Calu3 (cell line): ENCODE measurements around the gene HYI. TPM values are rescaled to one million over a fixed set of nuclear protein-coding genes. Genes with fewer than 3 reads are reported as not detected.
"Not testable (repeated sequence)": the region's sequence is repeated elsewhere in the genome, so short reads cannot be mapped to it uniquely, and the experiment has no call there.

ENCODE experiments used
- BruUV-seq: library from RNA; stranded (reverse); fragments of 400-500 nt; replicated peaks from 2 replicates; lab custom pipeline; 2021; lab: Mats Ljungman, UMichigan
- CTCF ChIA-PET: fragments of 300-600 bp; sonication (Branson Sonifier 250); formaldehyde crosslinking; loops from one replicate; lab custom pipeline; 2022; ENCODE audit warnings: antibody characterized with exemption; lab: Charles Lee
- DNase-seq: peaks from one replicate; pipeline ENCODE4 v3.0.0; 2022
- H3K27ac Mint-ChIP-seq: one replicate; pipeline ENCODE4 v1.8.0; 2022; ENCODE audit warnings: mixed read lengths; ENCODE audit not compliant: unreplicated experiment
- H3K27me3 Mint-ChIP-seq: one replicate; pipeline ENCODE4 v1.8.0; 2022; ENCODE audit warnings: mixed read lengths; ENCODE audit not compliant: unreplicated experiment
- H3K36me3 Mint-ChIP-seq: one replicate; pipeline ENCODE4 v1.8.0; 2022; ENCODE audit warnings: mild to moderate bottlenecking, moderate library complexity, mixed read lengths; ENCODE audit not compliant: insufficient read depth, unreplicated experiment
- H3K4me1 Mint-ChIP-seq: one replicate; pipeline ENCODE4 v1.8.0; 2022; ENCODE audit warnings: mild to moderate bottlenecking, low read depth, mixed read lengths; ENCODE audit not compliant: unreplicated experiment
- H3K4me3 Mint-ChIP-seq: one replicate; pipeline ENCODE4 v1.8.0; 2022; ENCODE audit warnings: mild to moderate bottlenecking, low read depth, moderate library complexity, mixed read lengths; ENCODE audit not compliant: unreplicated experiment
- H3K9me3 Mint-ChIP-seq: one replicate; pipeline ENCODE4 v1.8.0; 2022; ENCODE audit warnings: low read depth, mixed read lengths; ENCODE audit not compliant: unreplicated experiment
- CTCF ChIP-seq: fragments of 200-600 bp; IDR thresholded peaks from one replicate; pipeline ENCODE4 v1.8.0; 2022; ENCODE audit warnings: antibody characterized with exemption; ENCODE audit not compliant: unreplicated experiment
- intact Hi-C: fragments of 100-400 bp; cut with micrococcal nuclease; formaldehyde crosslinking; loops from one replicate; pipeline ENCODE4 v1.10.0; 2022; ENCODE audit not compliant: unreplicated experiment
- total RNA-seq: library from RNA; stranded (reverse); gene quantifications from 2 replicates; pipeline ENCODE4 v1.2.3, GENCODE V29; 2022

Gene HYI
- total RNA-seq, 1 experiment from 2014 or later: 67.4 TPM

DNA sequence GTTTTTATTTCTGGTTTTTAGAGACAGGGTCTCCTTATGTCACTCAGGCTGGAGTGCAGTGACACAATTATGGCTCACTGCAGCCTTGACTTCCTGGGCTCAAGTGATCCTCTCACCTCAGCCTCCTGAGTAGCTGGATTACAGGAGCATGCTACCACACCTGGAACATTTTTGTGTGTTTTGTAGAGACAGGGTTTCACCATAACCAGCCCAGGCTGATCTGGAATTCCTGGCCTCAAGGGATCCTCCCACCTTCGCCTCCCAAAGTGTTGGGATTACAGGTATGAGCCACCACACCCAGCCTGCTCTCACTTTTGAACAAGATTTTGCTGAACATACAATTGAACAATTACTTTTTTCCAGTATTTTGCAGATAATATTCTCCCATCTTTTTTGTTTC is 24.0 kb upstream of the HYI start:
- no peak for TF ChIP-seq CTCF
- peaks cover 5% of the 10 kb centered on the region for H3K9me3 Mint-ChIP-seq
- CTCF ChIA-PET: no interaction called here
- DNase-seq: no peak
- BruUV-seq: no TSS peak
- H3K4me3 Mint-ChIP-seq: no peak overlapping the region
- no peak overlapping the region for H3K27ac Mint-ChIP-seq
- no peaks in the 10 kb centered on the region for H3K27me3 Mint-ChIP-seq
- peaks cover 7% of the 10 kb centered on the region for H3K36me3 Mint-ChIP-seq
- intact Hi-C loops: no loop called here
- peaks cover 39% of the 10 kb centered on the region for H3K4me1 Mint-ChIP-seq

GRCh38 chr1:43475611-43476401 is 22.1 kb upstream of the HYI start:
- H3K9me3 Mint-ChIP-seq, CTCF ChIA-PET, intact Hi-C loops, BruUV-seq, H3K4me3 Mint-ChIP-seq, H3K27me3 Mint-ChIP-seq: not testable (repeated sequence)
- H3K27ac Mint-ChIP-seq: peak overlapping the region; percentile 78
- H3K36me3 Mint-ChIP-seq: peaks cover 23% of the 10 kb centered on the region
- peak; percentile 45 for DNase-seq
- peaks cover 58% of the 10 kb centered on the region for H3K4me1 Mint-ChIP-seq

DNA sequence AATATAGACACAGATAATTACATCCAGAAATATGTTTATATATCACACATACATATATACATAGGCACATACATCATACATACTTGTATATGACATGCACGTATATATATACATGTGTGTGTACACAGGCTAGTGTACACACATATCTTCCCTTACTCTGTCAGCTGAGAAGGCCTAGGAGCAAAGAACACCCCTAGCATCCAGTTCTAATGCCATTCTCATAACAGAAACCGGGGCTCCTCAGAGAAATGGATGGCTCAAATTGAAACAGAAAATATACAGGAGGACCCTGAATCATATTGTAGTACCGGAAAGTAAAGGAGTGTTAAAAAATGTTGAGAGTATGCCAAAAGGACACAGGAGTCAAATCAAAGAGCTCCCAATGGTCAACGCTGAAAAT is 19.7 kb upstream of the HYI start:
- intact Hi-C loops: no loop called here
- CTCF ChIA-PET: interaction anchor here (0.7 kb wide), 1 partner anchor 20 kb away, joined by 3 read pairs; the partner anchor contains the start of gene HYI
- Mint-ChIP-seq H3K9me3 (no peaks in the 10 kb centered on the region), H3K36me3 (peaks cover 23% of the 10 kb centered on the region), H3K4me1 (peaks cover 65% of the 10 kb centered on the region), H3K27me3 (no peaks in the 10 kb centered on the region), H3K27ac (peak overlapping the region; percentile 98), H3K4me3 (no peak overlapping the region)
- DNase-seq: no peak
- BruUV-seq: no TSS peak
- TF ChIP-seq CTCF: no peak

DNA sequence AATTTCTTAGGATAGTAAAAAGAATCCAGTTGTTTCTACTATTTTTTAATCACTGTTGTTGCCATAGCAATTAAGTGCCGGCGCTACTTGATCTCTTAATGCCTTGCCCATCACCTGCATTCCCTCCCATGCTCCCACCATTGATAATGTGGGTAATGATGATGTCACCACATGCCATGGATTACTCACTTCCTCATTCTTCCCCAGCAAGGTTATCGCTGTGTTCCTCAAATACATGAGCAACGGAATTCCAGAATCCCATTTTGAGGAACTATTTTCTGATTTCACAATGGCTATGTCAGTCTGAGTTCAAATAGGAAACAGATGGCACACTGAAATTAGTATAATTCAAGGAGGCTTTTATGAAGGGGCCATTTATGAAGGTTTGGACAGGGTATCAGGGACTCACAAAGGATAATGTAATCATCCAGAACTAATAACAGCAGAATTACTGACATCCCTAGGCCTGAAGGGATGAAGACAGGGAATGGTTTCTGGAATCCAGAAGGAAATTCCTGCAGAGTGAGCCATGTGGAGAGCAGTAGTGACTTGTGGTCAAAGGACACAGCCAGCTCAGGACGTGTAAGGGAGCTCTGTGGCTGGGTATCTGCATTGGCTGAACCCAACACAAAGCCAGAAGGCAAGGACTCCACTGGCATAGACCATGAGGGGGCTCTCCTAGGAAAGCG is 18.9 kb upstream of the HYI start:
- DNase-seq: peak; percentile 65
- BruUV-seq, intact Hi-C loops, H3K9me3 Mint-ChIP-seq, CTCF ChIA-PET, H3K27me3 Mint-ChIP-seq: not testable (repeated sequence)
- Mint-ChIP-seq H3K4me3 (peak overlapping the region; percentile 40), H3K4me1 (peaks cover 65% of the 10 kb centered on the region), H3K36me3 (peaks cover 23% of the 10 kb centered on the region), H3K27ac (peak overlapping the region; percentile 98)

DNA sequence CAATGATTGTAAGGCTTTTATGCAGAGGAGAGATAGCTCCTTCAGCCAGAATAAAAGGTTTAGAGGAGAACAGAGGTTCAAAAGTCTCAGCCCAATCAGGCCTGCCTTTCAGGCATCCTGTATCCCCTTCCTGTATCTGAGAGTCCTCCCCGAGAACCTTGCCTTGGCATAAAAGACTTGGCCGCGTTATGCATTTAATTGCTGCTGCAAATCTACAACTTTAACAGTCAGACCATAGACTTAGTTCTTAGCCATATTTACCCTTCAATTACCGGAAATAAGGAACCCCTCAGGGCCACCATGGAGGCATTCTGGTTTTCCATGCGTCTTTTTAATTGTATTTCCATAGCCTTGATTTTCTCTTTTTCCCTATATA is 18.3 kb upstream of the HYI start:
- peak overlapping the region; percentile 40 for H3K4me3 Mint-ChIP-seq
- BruUV-seq: no TSS peak
- H3K4me1 Mint-ChIP-seq: peaks cover 63% of the 10 kb centered on the region
- H3K27me3 Mint-ChIP-seq: no peaks in the 10 kb centered on the region
- H3K27ac Mint-ChIP-seq: peak overlapping the region; percentile 98
- CTCF ChIA-PET: no interaction called here
- intact Hi-C loops: no loop called here
- peaks cover 23% of the 10 kb centered on the region for H3K36me3 Mint-ChIP-seq
- DNase-seq: no peak
- H3K9me3 Mint-ChIP-seq: no peaks in the 10 kb centered on the region
- no peak for TF ChIP-seq CTCF
